NCI-H748 (cell line): ENCODE data around the gene RALGDS.
"Not testable (repeated sequence)": the region's sequence is repeated elsewhere in the genome, so short reads cannot be mapped to it uniquely, and the experiment has no call there.

ENCODE experiments used
- DNase-seq: peaks from one replicate; lab custom pipeline; 2025; ENCODE audit not compliant: unreplicated experiment; lab: John Stamatoyannopoulos, UW

The RALGDS gene

GRCh38 chr9:133072210-133072609 lies 48.8 kb downstream of the RALGDS start:
- DNase-seq = not testable (repeated sequence)

- no peak for DNase-seq
Measured at GRCh38 chr9:133071484-133072150, 49.4 kb downstream of the RALGDS start.

GRCh38 chr9:133070985-133071384 lies 50.1 kb downstream of the RALGDS start:
- DNase-seq = not testable (repeated sequence)

- not testable (repeated sequence) for DNase-seq
Measured at GRCh38 chr9:133070500-133070961, 50.5 kb downstream of the RALGDS start.

GRCh38 chr9:133068431-133068830 lies 52.6 kb downstream of the RALGDS start:
- not testable (repeated sequence) for DNase-seq

GRCh38 chr9:133067813-133068212 lies 53.2 kb downstream of the RALGDS start:
- no peak for DNase-seq

GRCh38 chr9:133067006-133067405 lies 54.0 kb downstream of the RALGDS start:
- no peak for DNase-seq

- DNase-seq = no peak
Measured at GRCh38 chr9:133066181-133066983, 54.7 kb downstream of the RALGDS start.

GRCh38 chr9:133065070-133065388 lies 56.0 kb downstream of the RALGDS start:
- no peak for DNase-seq

- DNase-seq = no peak
Measured at GRCh38 chr9:133064241-133065069, 56.6 kb downstream of the RALGDS start.

GRCh38 chr9:133063500-133064231 lies 57.4 kb downstream of the RALGDS start:
- DNase-seq = no peak

- DNase-seq = no peak
Measured at GRCh38 chr9:133063159-133063499, 57.9 kb downstream of the RALGDS start.

GRCh38 chr9:133062569-133062968 lies 58.5 kb downstream of the RALGDS start:
- not testable (repeated sequence) for DNase-seq

- DNase-seq = not testable (repeated sequence)
Measured at GRCh38 chr9:133061764-133062145, 59.3 kb downstream of the RALGDS start, which contains the start of gene CEL. Gene CEL, plus strand, starts transcription at chr9:133061981. Its CDS starts 22 bp downstream, at chr9:133062003.

- DNase-seq = not testable (repeated sequence)
Measured at GRCh38 chr9:133061019-133061763, 59.8 kb downstream of the RALGDS start.

GRCh38 chr9:133060417-133060841 lies 60.6 kb downstream of the RALGDS start:
- no peak for DNase-seq

- DNase-seq = no peak
Measured at GRCh38 chr9:133059623-133060022, 61.4 kb downstream of the RALGDS start.

GRCh38 chr9:133058550-133059320 lies 62.3 kb downstream of the RALGDS start:
- DNase-seq = no peak

- DNase-seq = no peak
Measured at GRCh38 chr9:133058071-133058470, 63.0 kb downstream of the RALGDS start.
